DMS79 (cell line): ENCODE results near the gene TSPOAP1.

Experiments
- DNase-seq: peaks from one replicate; lab custom pipeline; 2025; lab: John Stamatoyannopoulos, UW

The TSPOAP1 gene

GRCh38 chr17:58330538-58330996 lies 2.0 kb upstream of the TSPOAP1 start:
- no peak for DNase-seq

- DNase-seq, result no peak
These were observed 1.4 kb upstream of the TSPOAP1 start for GRCh38 chr17:58329810-58330537.

- DNase-seq, result no peak
These were observed 627 bp upstream of the TSPOAP1 start for GRCh38 chr17:58329035-58329809.

GRCh38 chr17:58327363-58328194 lies 1.0 kb downstream of the TSPOAP1 start:
- DNase-seq, result no peak

- DNase-seq, result no peak
These were observed 1.8 kb downstream of the TSPOAP1 start for GRCh38 chr17:58326609-58327362.

- no peak for DNase-seq
These were observed 2.6 kb downstream of the TSPOAP1 start for GRCh38 chr17:58325976-58326468.

- DNase-seq, result no peak
These were observed 3.3 kb downstream of the TSPOAP1 start for GRCh38 chr17:58325289-58325726.

GRCh38 chr17:58324409-58325288 lies 3.9 kb downstream of the TSPOAP1 start:
- no peak for DNase-seq

- DNase-seq, result no peak
These were observed 4.6 kb downstream of the TSPOAP1 start for GRCh38 chr17:58324056-58324408.

- DNase-seq, result no peak
These were observed 5.1 kb downstream of the TSPOAP1 start for GRCh38 chr17:58323366-58324055.

GRCh38 chr17:58322581-58323185 lies 5.9 kb downstream of the TSPOAP1 start:
- no peak for DNase-seq

GRCh38 chr17:58321571-58322525 lies 6.7 kb downstream of the TSPOAP1 start:
- no peak for DNase-seq

GRCh38 chr17:58320570-58321323 lies 7.8 kb downstream of the TSPOAP1 start:
- no peak for DNase-seq

- no peak for DNase-seq
These were observed 8.4 kb downstream of the TSPOAP1 start for GRCh38 chr17:58320163-58320558.

- no peak for DNase-seq
These were observed 9.1 kb downstream of the TSPOAP1 start for GRCh38 chr17:58319173-58320162.

GRCh38 chr17:58318627-58319172 lies 9.9 kb downstream of the TSPOAP1 start:
- no peak for DNase-seq
